ENCODE data around the gene MXD4. TPM values are rescaled to one million over a fixed set of nuclear protein-coding genes. Genes with fewer than 3 reads are reported as not detected.

Gene MXD4
- total and polyA plus RNA-seq, 4 donors, result 36.9 to 75.4 (median 60.4) TPM

DNA sequence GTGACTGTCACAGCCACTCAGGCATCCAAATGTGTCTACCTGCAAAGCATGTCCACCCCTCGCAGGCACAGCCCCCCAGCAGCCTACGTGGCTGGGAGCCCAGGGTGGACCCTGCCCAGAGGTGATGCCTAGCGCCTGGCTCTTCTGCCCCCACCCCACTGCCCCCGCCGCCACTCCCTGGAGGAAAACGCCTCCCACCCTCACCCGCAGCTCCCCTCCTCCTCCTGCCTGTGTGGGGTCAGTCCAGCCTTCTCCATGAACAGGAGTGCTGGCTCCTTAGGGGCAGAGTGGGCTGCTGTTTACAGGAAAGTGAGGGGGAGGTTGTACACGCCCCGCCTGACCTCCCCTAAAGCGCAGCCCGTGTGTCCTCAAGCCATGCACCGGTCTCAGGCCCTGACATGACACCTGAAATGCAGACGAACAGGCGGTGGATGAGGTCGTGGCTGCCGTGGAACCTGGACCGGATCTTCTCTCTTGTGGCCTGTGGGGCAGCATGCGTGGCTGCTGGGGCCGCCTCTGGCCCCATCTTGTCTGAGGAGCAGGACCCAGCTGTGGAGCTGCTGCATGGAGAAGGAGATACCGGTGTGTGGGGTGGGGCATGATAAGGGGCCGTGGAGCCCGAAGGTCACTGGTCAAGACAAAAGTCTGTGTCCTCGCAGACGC is 11.9 kb upstream of the MXD4 start:
- Histone ChIP-seq H3K4me3 (ENCODE audit: low read length in 2 of 2) (no peak overlapping the region), H3K9me3 (ENCODE audit: control insufficient read depth, low read length) (no peaks in the 10 kb centered on the region), H3K27ac (ENCODE audit: low read depth in 1 of 2, low read length in 2 of 2) (no peak overlapping the region), H3K4me1 (ENCODE audit: control insufficient read depth in 1 of 2, insufficient read depth in 2 of 2, low read length in 2 of 2) (no peaks in the 10 kb centered on the region), H3K36me3 (ENCODE audit: control insufficient read depth in 1 of 2, insufficient read depth in 2 of 2, low read length in 1 of 2) (no peaks in the 10 kb centered on the region), H3K27me3 (ENCODE audit: control insufficient read depth in 1 of 2, insufficient read depth in 2 of 2, low read length in 1 of 2) (no peaks in the 10 kb centered on the region)
- peak in 1 of 2 donors; percentile 41 for DNase-seq
- intact Hi-C loops (cut with DNase I), result no loop called here
- WGBS, 2 donors, result 87% methylated on average over 24 of the region's 24 CpGs
- ATAC-seq (ENCODE audit: low FRiP score), result no peak

DNA sequence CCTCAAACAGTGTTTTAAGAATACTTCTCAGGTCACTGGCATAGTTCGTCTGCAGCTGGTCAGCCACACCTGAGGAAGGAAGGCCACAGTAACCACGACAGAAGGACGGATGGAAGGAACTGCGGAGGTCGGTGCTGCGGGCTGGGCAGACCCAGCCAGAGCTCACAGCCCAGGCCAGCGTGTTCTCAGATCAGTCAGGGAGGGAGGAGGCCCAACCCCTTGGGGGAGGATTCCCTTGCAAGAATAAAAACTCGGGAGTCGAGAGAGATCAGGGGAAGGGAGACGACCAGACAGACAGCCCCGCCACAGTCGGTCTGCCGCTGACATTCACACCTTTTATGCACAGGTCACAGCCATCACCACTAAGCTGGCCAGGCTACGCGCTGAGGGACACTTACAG is 11.3 kb upstream of the MXD4 start:
- intact Hi-C loops (cut with DNase I), result no loop called here
- Histone ChIP-seq H3K9me3 (ENCODE audit: control insufficient read depth, low read length) (no peaks in the 10 kb centered on the region), H3K4me3 (ENCODE audit: low read length in 2 of 2) (no peak overlapping the region), H3K27ac (ENCODE audit: low read depth in 1 of 2, low read length in 2 of 2) (no peak overlapping the region), H3K36me3 (ENCODE audit: control insufficient read depth in 1 of 2, insufficient read depth in 2 of 2, low read length in 1 of 2) (no peaks in the 10 kb centered on the region), H3K4me1 (ENCODE audit: control insufficient read depth in 1 of 2, insufficient read depth in 2 of 2, low read length in 2 of 2) (no peaks in the 10 kb centered on the region), H3K27me3 (ENCODE audit: control insufficient read depth in 1 of 2, insufficient read depth in 2 of 2, low read length in 1 of 2) (no peaks in the 10 kb centered on the region)
- DNase-seq (peak in 1 of 2 donors; percentile 37), ATAC-seq (ENCODE audit: low FRiP score) (no peak)
- 83 to 84% methylated on average over 15 of the region's 15 CpGs for WGBS, 2 donors

DNA sequence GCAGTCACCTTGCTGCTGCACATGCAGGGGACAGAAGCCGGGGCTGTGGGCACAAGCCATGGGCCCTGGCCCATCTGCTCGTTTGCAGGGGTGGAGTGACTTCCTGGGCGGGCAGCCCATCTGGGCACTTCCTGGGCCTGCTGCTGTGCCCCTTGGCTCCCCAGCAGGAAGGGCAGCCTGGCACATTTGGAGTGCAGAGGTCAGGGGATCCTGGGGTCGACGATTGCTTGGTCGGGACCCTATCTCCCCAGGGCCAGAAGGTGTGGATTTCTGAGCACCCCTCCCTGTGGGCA is 10.9 kb upstream of the MXD4 start:
- Histone ChIP-seq H3K27me3 (ENCODE audit: control insufficient read depth in 1 of 2, insufficient read depth in 2 of 2, low read length in 1 of 2) (no peaks in the 10 kb centered on the region), H3K36me3 (ENCODE audit: control insufficient read depth in 1 of 2, insufficient read depth in 2 of 2, low read length in 1 of 2) (no peaks in the 10 kb centered on the region), H3K27ac (ENCODE audit: low read depth in 1 of 2, low read length in 2 of 2) (no peak overlapping the region), H3K4me3 (ENCODE audit: low read length in 2 of 2) (no peak overlapping the region), H3K9me3 (ENCODE audit: control insufficient read depth, low read length) (no peaks in the 10 kb centered on the region), H3K4me1 (ENCODE audit: control insufficient read depth in 1 of 2, insufficient read depth in 2 of 2, low read length in 2 of 2) (no peaks in the 10 kb centered on the region)
- intact Hi-C loops (cut with DNase I), result no loop called here
- no peak for ATAC-seq (ENCODE audit: low FRiP score)
- 85% methylated on average over 6 of the region's 6 CpGs for WGBS, 2 donors
- DNase-seq, result peak in 1 of 2 donors; percentile 36

DNA sequence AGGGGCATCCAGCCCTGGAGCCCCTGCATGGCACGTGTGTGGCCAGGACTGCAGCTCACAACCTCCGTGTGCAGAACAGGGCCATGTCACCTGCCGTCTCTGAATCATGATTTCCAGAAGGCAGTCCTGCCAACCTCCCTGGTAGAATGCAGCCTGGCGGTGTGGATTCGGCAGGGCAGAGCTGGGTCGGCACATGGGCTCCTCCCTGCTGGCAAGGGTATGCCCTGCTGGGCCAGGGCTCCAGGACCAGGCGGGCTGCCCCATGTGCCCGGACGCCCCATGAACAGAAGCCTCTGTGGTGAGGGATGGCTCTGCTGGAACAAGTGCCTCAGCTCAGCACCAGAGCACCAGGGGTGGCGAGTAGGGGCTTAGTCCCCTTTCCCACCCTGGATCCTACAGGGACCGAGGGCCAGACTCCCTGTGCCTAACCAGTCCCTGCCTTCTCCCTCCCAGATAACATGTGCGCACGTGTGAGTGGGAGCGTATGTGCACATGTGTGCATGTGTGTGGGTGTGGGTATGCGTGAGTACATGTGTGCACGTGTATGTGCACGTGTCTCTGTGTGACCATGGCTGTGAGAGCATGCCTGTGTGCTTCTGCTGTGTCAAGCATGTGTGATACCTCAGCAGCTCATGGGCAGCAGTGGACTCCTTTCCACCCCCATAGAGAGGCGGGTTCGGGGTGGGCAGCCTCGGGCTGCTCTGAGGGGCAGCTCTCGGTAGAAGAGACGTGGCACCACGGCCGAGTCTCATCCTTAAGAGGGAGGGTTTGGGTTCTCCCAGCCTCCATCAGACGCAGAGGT is 10.3 kb upstream of the MXD4 start:
- peak in 1 of 2 donors; percentile 45 for DNase-seq
- Histone ChIP-seq H3K36me3 (ENCODE audit: control insufficient read depth in 1 of 2, insufficient read depth in 2 of 2, low read length in 1 of 2) (no peaks in the 10 kb centered on the region), H3K4me1 (ENCODE audit: control insufficient read depth in 1 of 2, insufficient read depth in 2 of 2, low read length in 2 of 2) (no peaks in the 10 kb centered on the region), H3K4me3 (ENCODE audit: low read length in 2 of 2) (no peak overlapping the region), H3K27me3 (ENCODE audit: control insufficient read depth in 1 of 2, insufficient read depth in 2 of 2, low read length in 1 of 2) (no peaks in the 10 kb centered on the region), H3K9me3 (ENCODE audit: control insufficient read depth, low read length) (no peaks in the 10 kb centered on the region), H3K27ac (ENCODE audit: low read depth in 1 of 2, low read length in 2 of 2) (no peak overlapping the region)
- intact Hi-C loops (cut with DNase I), result no loop called here
- 89 to 91% methylated on average over 25 of the region's 25 CpGs for WGBS, 2 donors
- no peak for ATAC-seq (ENCODE audit: low FRiP score)

DNA sequence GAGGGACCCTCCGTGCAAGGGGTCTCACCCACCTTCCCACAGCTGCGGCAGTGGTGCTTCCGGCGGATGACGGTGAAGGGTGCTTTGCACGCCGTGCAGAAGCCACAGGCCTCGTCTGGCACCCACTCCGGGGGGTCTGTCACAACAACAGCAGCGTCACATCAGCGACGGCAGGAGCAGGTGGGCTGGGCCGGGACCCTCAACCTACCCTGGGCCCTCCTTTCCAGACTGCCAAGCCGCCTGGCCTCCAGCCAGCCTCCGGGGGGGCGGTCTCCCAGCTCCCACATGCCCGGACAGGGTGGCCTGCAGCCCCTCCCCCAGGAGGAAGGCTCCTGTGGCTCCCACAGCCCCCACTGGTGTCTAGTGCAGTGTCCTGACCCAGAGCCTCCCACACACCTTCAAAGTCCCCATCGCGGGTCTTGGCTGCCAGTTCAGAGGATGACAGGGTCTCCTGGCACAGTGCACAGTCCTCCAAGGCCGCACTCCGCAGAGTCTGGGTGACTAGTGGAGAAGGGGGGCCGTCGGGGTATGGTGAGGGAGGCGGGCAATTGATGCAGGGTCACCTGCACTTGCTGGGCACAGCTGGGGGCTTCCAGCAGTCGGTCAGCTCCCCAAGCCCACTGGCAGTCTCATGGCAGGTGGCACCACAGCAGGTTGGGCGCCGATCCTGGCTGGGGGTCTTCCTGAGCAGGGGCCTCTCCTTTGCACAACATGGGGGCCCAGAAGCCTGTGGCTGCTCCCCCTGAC is 9.5 kb upstream of the MXD4 start:
- H3K27ac ChIP-seq (ENCODE audit: low read depth in 1 of 2, low read length in 2 of 2), result no peak overlapping the region
- peak in 1 of 2 donors; percentile 32 for DNase-seq
- intact Hi-C loops (cut with DNase I), result no loop called here
- ATAC-seq (ENCODE audit: low FRiP score), result no peak
- WGBS, 2 donors, result 85 to 89% methylated on average over 27 of the region's 27 CpGs
- no peaks in the 10 kb centered on the region for H3K4me1 ChIP-seq (ENCODE audit: control insufficient read depth in 1 of 2, insufficient read depth in 2 of 2, low read length in 2 of 2)
- no peak overlapping the region for H3K4me3 ChIP-seq (ENCODE audit: low read length in 2 of 2)
- no peaks in the 10 kb centered on the region for H3K27me3 ChIP-seq (ENCODE audit: control insufficient read depth in 1 of 2, insufficient read depth in 2 of 2, low read length in 1 of 2)
- H3K9me3 ChIP-seq (ENCODE audit: control insufficient read depth, low read length), result no peaks in the 10 kb centered on the region
- no peaks in the 10 kb centered on the region for H3K36me3 ChIP-seq (ENCODE audit: control insufficient read depth in 1 of 2, insufficient read depth in 2 of 2, low read length in 1 of 2)

DNA sequence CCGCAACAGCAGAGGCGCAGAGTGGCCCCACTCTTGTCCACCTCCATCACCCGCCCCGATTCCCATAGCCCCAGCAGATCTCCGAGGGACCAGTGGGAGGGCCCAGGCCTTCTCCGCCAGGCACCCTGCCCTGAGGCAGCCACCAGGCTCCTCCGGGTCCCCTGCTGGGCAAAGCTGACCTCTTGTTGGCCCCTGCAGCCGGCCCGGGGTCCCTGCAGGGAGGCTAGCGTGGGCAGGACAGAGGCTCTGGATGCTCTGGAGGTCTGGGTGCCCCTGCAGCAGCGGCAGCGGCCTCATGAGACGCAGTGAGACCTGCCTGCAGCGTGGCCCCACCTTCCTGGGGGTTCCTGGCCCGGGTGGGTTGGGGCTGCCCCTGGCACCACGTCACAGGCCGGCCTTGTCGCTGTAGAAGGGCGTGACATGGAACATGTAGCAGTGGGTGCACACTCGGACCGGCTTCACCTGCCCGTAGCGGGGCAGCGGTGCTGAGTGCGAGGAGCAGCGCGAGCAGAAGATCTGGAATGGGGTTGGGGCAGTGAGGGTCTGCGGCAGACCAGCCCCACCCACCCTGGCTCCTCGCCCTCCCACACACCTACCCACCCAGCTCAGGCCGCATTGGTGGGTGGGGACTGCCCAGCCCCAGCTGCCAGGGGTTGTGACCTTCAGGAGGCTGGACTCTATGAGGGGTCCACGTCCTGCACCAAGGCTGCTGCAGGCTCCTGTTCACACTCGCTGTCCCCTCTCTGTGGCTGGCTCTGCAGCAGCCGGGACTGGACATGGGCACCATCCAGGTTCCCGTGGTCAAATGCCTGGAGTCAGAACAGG is 8.6 kb upstream of the MXD4 start:
- Histone ChIP-seq H3K27me3 (ENCODE audit: control insufficient read depth in 1 of 2, insufficient read depth in 2 of 2, low read length in 1 of 2) (no peaks in the 10 kb centered on the region), H3K36me3 (ENCODE audit: control insufficient read depth in 1 of 2, insufficient read depth in 2 of 2, low read length in 1 of 2) (no peaks in the 10 kb centered on the region), H3K4me1 (ENCODE audit: control insufficient read depth in 1 of 2, insufficient read depth in 2 of 2, low read length in 2 of 2) (no peaks in the 10 kb centered on the region), H3K9me3 (ENCODE audit: control insufficient read depth, low read length) (no peaks in the 10 kb centered on the region), H3K4me3 (ENCODE audit: low read length in 2 of 2) (no peak overlapping the region), H3K27ac (ENCODE audit: low read depth in 1 of 2, low read length in 2 of 2) (no peak overlapping the region)
- ATAC-seq (ENCODE audit: low FRiP score) (no peak), DNase-seq (peak in 1 of 2 donors; percentile 46)
- WGBS, 2 donors, result 92 to 93% methylated on average over 32 to 34 of the region's 34 CpGs
- intact Hi-C loops (cut with DNase I), result no loop called here

DNA sequence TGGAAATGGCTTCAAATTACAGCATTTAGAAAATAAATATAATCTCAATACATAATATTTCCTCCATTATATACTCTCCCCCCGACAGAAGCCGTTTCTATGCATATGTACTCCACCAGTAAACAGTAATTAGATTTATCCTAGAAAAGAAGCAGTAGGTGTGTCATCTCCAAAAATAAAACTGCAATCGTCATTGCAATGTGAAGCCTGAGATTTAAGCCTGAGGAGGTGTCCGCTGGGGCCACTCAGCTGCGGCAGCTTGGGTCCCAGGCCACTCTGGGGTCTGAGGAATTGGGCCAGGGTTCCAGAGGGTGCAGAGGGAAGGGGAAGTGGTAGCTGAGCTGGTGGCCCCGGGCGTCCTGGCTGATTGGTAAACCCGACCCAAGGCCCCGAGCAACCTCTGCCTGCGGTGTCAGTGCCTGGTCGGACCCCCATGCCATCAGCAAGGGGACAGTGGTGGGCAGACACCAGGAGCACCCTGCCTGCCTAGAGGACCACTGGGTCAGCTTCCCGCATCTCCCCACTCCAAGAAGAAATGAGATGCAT is 7.8 kb upstream of the MXD4 start:
- no peak overlapping the region for H3K4me3 ChIP-seq (ENCODE audit: low read length in 2 of 2)
- H3K27me3 ChIP-seq (ENCODE audit: control insufficient read depth in 1 of 2, insufficient read depth in 2 of 2, low read length in 1 of 2), result no peaks in the 10 kb centered on the region
- no peaks in the 10 kb centered on the region for H3K36me3 ChIP-seq (ENCODE audit: control insufficient read depth in 1 of 2, insufficient read depth in 2 of 2, low read length in 1 of 2)
- H3K4me1 ChIP-seq (ENCODE audit: control insufficient read depth in 1 of 2, insufficient read depth in 2 of 2, low read length in 2 of 2), result no peaks in the 10 kb centered on the region
- intact Hi-C loops (cut with DNase I), result loop anchor here in 1 of 2 donors (10.0 kb wide), 1 partner anchor 145 kb away; the partner anchor contains the start of genes CFAP99 and ZFYVE28
- WGBS, 2 donors, result 90 to 92% methylated on average over 12 of the region's 12 CpGs
- H3K27ac ChIP-seq (ENCODE audit: low read depth in 1 of 2, low read length in 2 of 2), result no peak overlapping the region
- peak in 1 of 2 donors; percentile 39 for DNase-seq
- no peak for ATAC-seq (ENCODE audit: low FRiP score)
- H3K9me3 ChIP-seq (ENCODE audit: control insufficient read depth, low read length), result no peaks in the 10 kb centered on the region

DNA sequence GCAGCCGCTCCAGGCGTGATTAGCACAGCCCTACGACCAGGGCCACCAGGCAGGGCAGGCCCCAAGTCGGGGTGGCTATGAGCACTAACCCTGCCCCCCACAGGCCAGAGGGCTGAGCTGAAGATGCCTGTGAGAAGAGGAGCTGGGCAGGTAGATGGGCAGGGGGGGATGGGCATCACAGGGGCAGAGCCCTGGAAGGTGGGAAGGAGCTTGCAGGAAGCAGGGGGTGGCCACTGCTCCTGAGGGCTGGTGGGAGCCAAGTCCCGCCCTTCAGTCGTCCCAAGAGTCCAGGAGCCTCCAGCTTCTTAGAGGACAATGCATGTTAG is 7.3 kb upstream of the MXD4 start:
- ATAC-seq (ENCODE audit: low FRiP score), result no peak
- Histone ChIP-seq H3K4me3 (ENCODE audit: low read length in 2 of 2) (no peak overlapping the region), H3K27ac (ENCODE audit: low read depth in 1 of 2, low read length in 2 of 2) (no peak overlapping the region), H3K27me3 (ENCODE audit: control insufficient read depth in 1 of 2, insufficient read depth in 2 of 2, low read length in 1 of 2) (no peaks in the 10 kb centered on the region), H3K9me3 (ENCODE audit: control insufficient read depth, low read length) (no peaks in the 10 kb centered on the region), H3K4me1 (ENCODE audit: control insufficient read depth in 1 of 2, insufficient read depth in 2 of 2, low read length in 2 of 2) (no peaks in the 10 kb centered on the region), H3K36me3 (ENCODE audit: control insufficient read depth in 1 of 2, insufficient read depth in 2 of 2, low read length in 1 of 2) (no peaks in the 10 kb centered on the region)
- peak in 1 of 2 donors; percentile 40 for DNase-seq
- 81 to 83% methylated on average over 6 of the region's 6 CpGs for WGBS, 2 donors
- intact Hi-C loops (cut with DNase I), result loop anchor here in 1 of 2 donors (10.0 kb wide), 1 partner anchor 146 kb away; the partner anchor contains the start of genes CFAP99 and ZFYVE28

Measured in aorta (tissue), 5 donors.